Prostate gland (tissue), 2 donors: ENCODE measurements around the gene ULK4.

Experiments used
- CTCF ChIP-seq, 4 experiments: fragments of 200-600 bp in 2 of 4; fragments of 450-650 bp in 2 of 4; sonication (generic) in 2 of 4; IDR thresholded peaks; 1 replicate in 3 of 4; 2 replicates in 1 of 4; pipeline ENCODE4 v1.5.1; 2016 to 2019; ENCODE audit warnings: antibody characterized with exemption in 4 of 4, mild to moderate bottlenecking in 2 of 4, moderate library complexity in 2 of 4
- POLR2A ChIP-seq: fragments of 450-650 bp; IDR thresholded peaks from one replicate; pipeline ENCODE4 v1.6.1; 2016; ENCODE audit warnings: antibody characterized with exemption, mild to moderate bottlenecking

- TF ChIP-seq CTCF (IDR thresholded peaks at IDR 0.05) (no peak), POLR2A (no peak)
Observed at GRCh38 chr3:41525303-41526064, 436.4 kb downstream of the ULK4 start.
